Measurements from ENCODE around the gene DNPEP. TPM values are rescaled to one million over a fixed set of nuclear protein-coding genes. Genes with fewer than 3 reads are reported as not detected.

Gene DNPEP
- total RNA-seq, 1 donor from 2014 or later, result 74.8 TPM

DNA sequence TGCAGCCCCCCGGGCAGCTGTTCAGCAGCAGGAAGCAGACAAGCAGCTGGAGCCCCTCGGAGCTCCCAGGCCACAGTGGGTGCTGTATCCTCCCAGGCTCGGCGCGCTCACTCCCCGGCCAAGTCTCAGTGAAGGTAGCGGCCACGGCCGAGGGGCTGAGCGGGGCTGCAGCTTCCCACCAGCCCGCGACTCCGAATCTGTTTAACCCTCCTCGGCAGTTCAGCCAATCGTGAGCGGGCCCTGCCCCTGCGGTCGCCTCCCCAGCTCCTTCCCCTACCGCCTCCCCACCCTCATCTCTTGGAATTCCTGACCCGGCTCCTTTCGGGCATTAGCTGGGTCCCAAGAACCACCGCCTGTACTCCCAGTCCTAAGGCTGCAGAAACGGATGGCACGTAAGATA lies 55.2 kb downstream of the DNPEP start, which contains the start of gene RESP18:
RESP18 (minus strand) TSS at position 203 of the 400 bp plus-strand sequence.
- ATAC-seq, result no peak
- intact Hi-C loops (cut with micrococcal nuclease), result no loop called here
- DNase-seq, result no peak

- ATAC-seq (peak; percentile 74), DNase-seq (peak; percentile 62)
- intact Hi-C loops (cut with micrococcal nuclease), result no loop called here
Observed at GRCh38 chr2:219331560-219332213, 56.0 kb downstream of the DNPEP start.

DNA sequence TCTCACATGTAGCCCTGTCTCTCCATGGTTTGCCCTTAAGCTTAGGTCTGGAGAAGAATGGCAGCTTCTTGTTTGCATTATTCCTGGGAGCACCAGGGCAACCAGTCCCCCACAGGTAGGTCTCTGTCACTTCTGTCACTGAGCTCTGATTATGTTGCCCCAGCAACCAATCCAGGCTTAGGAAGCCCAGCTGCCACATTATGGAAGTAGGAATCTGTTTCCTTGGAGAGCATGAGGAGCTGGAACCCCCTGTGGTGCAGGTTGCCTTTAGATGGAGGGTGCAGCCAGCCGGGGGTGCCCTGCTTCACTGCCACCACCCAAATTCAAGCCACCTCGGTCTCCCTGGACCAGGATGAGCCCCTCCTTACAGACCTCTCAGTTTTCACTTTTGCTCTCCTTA lies 60.0 kb downstream of the DNPEP start:
- ATAC-seq, result no peak
- intact Hi-C loops (cut with micrococcal nuclease), result no loop called here

DNA sequence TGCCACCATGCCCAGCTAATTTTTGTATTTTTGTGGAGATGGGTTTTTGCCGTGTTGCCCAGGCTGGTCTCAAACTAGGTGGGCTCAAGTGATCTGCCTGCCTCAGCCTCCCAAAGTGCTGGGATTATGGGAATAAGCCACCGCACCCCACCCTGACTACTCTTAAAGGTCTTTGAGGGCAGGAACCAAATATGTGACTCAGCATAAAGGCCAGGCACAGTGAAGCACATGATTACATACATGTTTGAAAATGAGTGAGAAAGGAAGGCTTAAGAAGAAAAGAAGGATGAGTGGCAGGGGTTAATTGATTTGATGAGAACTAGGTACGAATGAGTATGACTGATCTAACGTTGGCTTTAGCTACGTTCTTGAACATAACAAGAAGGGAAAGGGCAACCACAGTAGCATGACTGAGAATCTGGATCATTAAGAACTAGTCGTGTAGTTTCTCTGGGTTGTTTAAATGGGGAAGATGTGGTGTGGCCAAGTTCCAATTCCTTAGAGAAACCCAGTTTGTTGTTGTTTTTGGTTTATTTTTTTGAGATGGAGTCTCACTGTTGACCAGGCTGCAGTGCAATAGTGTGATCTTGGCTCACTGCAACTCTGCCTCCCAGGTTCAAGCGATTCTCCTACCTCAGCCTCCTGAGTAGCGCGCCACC lies 61.9 kb downstream of the DNPEP start:
- DNase-seq (no peak), ATAC-seq (no peak)
- intact Hi-C loops (cut with micrococcal nuclease), result no loop called here

More for the DNA sequence above, 60.0 kb downstream of the DNPEP start:
- no peak for DNase-seq

- DNase-seq (no peak), ATAC-seq (no peak)
- intact Hi-C loops (cut with micrococcal nuclease), result no loop called here
Observed at GRCh38 chr2:219325136-219325535, 62.6 kb downstream of the DNPEP start.

DNA sequence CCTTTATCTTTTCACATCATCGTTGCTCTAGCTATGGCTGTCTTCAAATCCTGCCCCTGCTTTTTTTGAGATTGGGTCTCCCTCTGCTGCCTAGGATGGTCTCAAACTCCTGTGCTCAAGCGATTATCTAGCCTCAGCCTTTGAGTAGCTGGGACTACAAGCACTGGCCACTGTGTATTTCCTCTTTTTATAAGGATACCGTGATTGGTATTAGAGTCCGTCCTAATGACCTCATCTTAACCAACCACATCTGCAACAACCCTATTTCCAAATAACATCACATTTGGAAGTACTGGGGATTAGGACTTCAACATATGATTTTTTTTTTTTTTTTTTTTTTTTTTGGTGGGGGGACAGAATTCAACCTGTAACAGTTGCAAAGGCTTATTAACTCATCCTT lies 64.3 kb downstream of the DNPEP start:
- DNase-seq (no peak), ATAC-seq (no peak)
- intact Hi-C loops (cut with micrococcal nuclease), result no loop called here

Other genes starting within 250 kb of the DNPEP start
- gene NHEJ1, start 227.1 kb downstream of the DNPEP start, total RNA-seq, result 7.0 TPM
- 0.37 TPM for gene SLC23A3, start 217.9 kb downstream of the DNPEP start, total RNA-seq
- gene CNPPD1, start 211.0 kb downstream of the DNPEP start, total RNA-seq, result 65.0 TPM
- 41.1 TPM for gene RETREG2, start 209.6 kb downstream of the DNPEP start, total RNA-seq
- 20.3 TPM for gene ZFAND2B, start 181.1 kb downstream of the DNPEP start, total RNA-seq
- 28.2 TPM for gene ABCB6, start 169.0 kb downstream of the DNPEP start, total RNA-seq
- gene ATG9A, start 158.3 kb downstream of the DNPEP start, total RNA-seq, result 81.8 TPM
- 30.4 TPM for gene ANKZF1, start 158.1 kb downstream of the DNPEP start, total RNA-seq
- 2.5 TPM for gene GLB1L, start 142.5 kb downstream of the DNPEP start, total RNA-seq
- 16.4 TPM for gene STK16, start 142.4 kb downstream of the DNPEP start, total RNA-seq
- not detected for gene TUBA4B, start 134.7 kb downstream of the DNPEP start, total RNA-seq
- 116 TPM for gene TUBA4A, start 134.0 kb downstream of the DNPEP start, total RNA-seq
- 74.9 TPM for gene DNAJB2, start 108.5 kb downstream of the DNPEP start, total RNA-seq
- not detected for gene PTPRN, start 78.5 kb downstream of the DNPEP start, total RNA-seq
- gene RESP18, start 55.2 kb downstream of the DNPEP start, total RNA-seq, result not detected
- 14,457 TPM for gene DES, start 30.5 kb upstream of the DNPEP start, total RNA-seq
- 111 TPM for gene SPEG, start 46.9 kb upstream of the DNPEP start, total RNA-seq
- 21.6 TPM for gene GMPPA, start 111.0 kb upstream of the DNPEP start, total RNA-seq
- gene ASIC4, start 126.6 kb upstream of the DNPEP start, total RNA-seq, result not detected
- 93.1 TPM for gene CHPF, start 155.9 kb upstream of the DNPEP start, total RNA-seq
- gene TMEM198, start 156.1 kb upstream of the DNPEP start, total RNA-seq, result 1.7 TPM
- 190 TPM for gene OBSL1, start 183.6 kb upstream of the DNPEP start, total RNA-seq
- 1.5 TPM for gene INHA, start 184.4 kb upstream of the DNPEP start, total RNA-seq
- 14.0 TPM for gene STK11IP, start 209.9 kb upstream of the DNPEP start, total RNA-seq
- 456 TPM for gene SLC4A3, start 239.7 kb upstream of the DNPEP start, total RNA-seq